Measurements from ENCODE around the gene ELP4.
"Not testable (repeated sequence)": the region's sequence is repeated elsewhere in the genome, so short reads cannot be mapped to it uniquely, and the experiment has no call there.

ELP4 gene

DNA sequence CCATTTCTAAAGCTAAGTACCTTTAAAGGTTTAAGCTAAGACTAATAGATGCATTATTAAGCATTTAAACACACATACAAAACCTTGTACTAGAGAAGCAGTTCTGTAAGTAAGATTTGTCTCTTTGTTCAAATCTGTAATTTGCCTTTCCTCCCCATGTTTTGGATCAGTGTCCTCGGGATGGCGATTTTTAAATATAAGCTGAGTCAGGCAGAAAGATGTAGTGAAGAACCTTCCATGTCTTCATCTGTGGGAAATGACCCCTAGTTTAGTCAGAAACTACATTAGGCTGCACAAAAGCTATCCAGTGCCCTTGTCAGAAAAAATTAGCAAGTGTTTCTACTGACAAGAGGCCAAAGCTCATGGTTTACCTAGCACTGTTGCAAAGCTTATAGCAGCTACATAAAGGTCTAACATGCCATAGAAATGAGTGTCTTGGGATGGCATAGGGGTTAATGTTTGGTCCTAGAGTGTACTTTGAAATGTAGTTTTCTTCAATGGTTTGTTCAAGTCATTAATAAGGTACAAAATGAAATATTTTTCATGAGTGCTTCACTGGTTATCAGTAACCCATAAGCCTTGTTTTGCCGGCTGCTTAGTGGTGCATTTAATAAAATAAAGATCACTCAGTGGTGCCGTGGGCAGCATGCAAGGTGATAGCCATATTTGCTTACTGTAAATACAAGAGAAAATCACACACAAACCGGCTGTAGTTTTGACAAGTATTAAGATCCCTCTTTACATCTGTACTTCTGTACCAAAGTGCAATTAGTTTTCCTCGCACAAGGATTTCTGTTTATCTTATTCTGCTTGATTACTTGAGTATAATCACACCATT is 139.8 kb downstream of the ELP4 start:
- Histone ChIP-seq H3K27ac (no peak overlapping the region), H3K4me1 (no peaks in the 10 kb centered on the region), H3K27me3 (no peaks in the 10 kb centered on the region), H3K4me2 (no peak overlapping the region), H3K9me3 (replicated peaks in 1 of 11) (no peaks in the 10 kb centered on the region), H3K36me3 (peaks cover 0 to 27% (median 5%) of the 10 kb centered on the region in 11 experiments; a peak in 5 of 22 replicates), H4K20me1 (no peaks in the 10 kb centered on the region), H3K4me3 (no peak overlapping the region), H3K9ac (no peak overlapping the region)
- no peak for TF ChIP-seq Cebpa-rat (IDR thresholded peaks at IDR 0.05)

DNA sequence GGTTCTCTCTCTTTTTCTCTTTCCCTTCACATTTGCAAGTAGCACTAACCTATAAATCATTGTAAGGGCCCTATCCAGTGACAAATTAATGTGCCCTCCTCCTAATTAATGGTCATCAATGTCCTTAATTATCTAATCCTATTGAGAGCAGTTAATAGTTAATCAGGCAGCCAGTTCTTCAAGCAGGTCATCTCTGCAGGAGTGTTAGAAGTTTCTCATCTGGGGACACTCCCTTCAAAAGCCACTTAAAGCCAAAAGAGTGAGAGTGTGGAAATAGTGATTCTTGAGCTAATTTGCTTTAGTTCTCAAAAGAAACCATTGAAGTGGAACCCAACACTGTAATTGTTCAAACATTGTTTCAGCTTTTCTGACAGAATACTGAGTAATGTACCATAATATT is 141.6 kb downstream of the ELP4 start:
- no peak overlapping the region for H3K4me3 ChIP-seq
- no peaks in the 10 kb centered on the region for H3K27me3 ChIP-seq
- no peak overlapping the region for H3K27ac ChIP-seq
- H4K20me1 ChIP-seq: no peaks in the 10 kb centered on the region
- H3K9me3 ChIP-seq (replicated peaks in 1 of 11): no peaks in the 10 kb centered on the region
- no peak overlapping the region for H3K4me2 ChIP-seq
- H3K9ac ChIP-seq: no peak overlapping the region
- no peak for TF ChIP-seq Cebpa-rat (IDR thresholded peaks at IDR 0.05)
- H3K36me3 ChIP-seq: peaks cover 0 to 27% (median 5%) of the 10 kb centered on the region in 11 experiments; a peak in 5 of 22 replicates
- H3K4me1 ChIP-seq: peaks cover 0 to 8% (median 0%) of the 10 kb centered on the region in 10 experiments; a peak in 4 of 20 replicates

DNA sequence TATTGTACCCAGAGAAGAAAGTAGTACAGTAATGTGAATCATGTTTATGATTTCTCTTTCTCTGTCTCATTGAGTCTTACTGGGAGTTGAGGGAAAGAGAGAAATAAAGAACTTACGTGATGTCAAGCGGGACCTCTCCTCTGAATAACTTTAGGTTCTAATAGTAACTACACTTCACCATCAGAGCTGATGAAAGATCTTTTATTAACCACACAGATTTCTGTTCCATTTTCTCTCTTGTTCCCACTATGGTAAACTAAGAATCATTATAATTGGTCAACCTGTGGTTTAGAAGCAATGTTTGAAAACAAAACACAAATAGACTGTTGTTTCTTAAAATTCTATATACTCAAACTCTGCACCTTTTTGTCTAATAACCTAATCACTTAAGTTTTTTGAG is 142.3 kb downstream of the ELP4 start:
- H3K27me3 ChIP-seq: no peaks in the 10 kb centered on the region
- H3K4me2 ChIP-seq: no peak overlapping the region
- no peak for TF ChIP-seq Cebpa-rat (IDR thresholded peaks at IDR 0.05)
- no peak overlapping the region for H3K4me3 ChIP-seq
- H3K4me1 ChIP-seq: peaks cover 0 to 8% (median 0%) of the 10 kb centered on the region in 10 experiments; a peak in 4 of 20 replicates
- no peak overlapping the region for H3K9ac ChIP-seq
- no peaks in the 10 kb centered on the region for H3K9me3 ChIP-seq (replicated peaks in 1 of 11)
- H4K20me1 ChIP-seq: no peaks in the 10 kb centered on the region
- H3K36me3 ChIP-seq: peaks cover 0 to 27% (median 5%) of the 10 kb centered on the region in 11 experiments; a peak in 5 of 22 replicates
- H3K27ac ChIP-seq: no peak overlapping the region

DNA sequence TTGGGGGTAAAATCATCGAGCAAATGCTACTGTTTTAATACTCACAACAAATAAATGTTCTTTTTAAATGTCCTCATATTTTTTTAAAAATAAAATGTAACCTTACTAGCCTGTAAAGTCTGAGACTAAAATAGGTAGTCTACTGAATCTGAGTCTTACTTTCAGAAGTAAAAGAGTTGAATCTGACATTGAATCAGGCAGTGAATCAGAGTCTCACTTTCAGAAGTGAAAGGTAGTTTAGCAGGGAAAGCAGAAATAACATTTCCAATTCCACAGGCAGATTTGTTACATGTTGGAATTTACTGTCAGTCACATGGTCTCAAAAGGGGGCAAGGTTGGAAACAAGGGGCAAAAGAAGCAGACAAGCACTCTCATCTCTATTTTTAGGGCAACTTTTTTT is 143.0 kb downstream of the ELP4 start:
- H3K27me3 ChIP-seq: no peaks in the 10 kb centered on the region
- H3K4me1 ChIP-seq: peaks cover 0 to 8% (median 0%) of the 10 kb centered on the region in 10 experiments; a peak in 4 of 20 replicates
- no peaks in the 10 kb centered on the region for H3K9me3 ChIP-seq (replicated peaks in 1 of 11)
- peaks cover 0 to 26% (median 5%) of the 10 kb centered on the region in 11 experiments; a peak in 4 of 22 replicates for H3K36me3 ChIP-seq
- H3K9ac ChIP-seq: no peak overlapping the region
- H3K4me3 ChIP-seq: no peak overlapping the region
- H3K4me2 ChIP-seq: no peak overlapping the region
- H3K27ac ChIP-seq: no peak overlapping the region
- TF ChIP-seq Cebpa-rat (IDR thresholded peaks at IDR 0.05): no peak
- no peaks in the 10 kb centered on the region for H4K20me1 ChIP-seq

DNA sequence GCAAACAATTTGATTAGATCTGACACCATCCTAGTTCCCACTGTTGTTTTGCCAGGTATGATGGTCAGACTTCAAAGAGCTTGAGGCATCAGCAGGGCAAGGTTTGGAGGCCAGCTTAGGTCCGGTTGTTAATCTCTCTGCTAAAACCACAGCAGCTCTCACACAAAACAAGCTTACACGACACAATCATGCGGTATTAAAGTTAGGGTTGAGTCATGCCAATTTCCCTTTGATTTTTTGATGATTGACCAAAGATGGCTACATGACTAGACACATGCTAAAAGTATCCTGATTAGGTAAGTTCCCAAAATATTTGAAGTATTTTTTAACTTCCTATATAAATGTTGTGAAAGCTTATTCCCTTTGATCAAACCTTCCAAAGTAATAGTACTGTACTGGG is 145.9 kb downstream of the ELP4 start:
- no peak for TF ChIP-seq Cebpa-rat (IDR thresholded peaks at IDR 0.05)
- H3K9ac ChIP-seq: no peak overlapping the region
- H3K4me2 ChIP-seq: peak overlapping the region in 2 of 11 experiments; percentile 10 to 51; a peak in 2 of 22 replicates
- H3K4me3 ChIP-seq: no peak overlapping the region
- no peaks in the 10 kb centered on the region for H3K27me3 ChIP-seq
- H4K20me1 ChIP-seq: no peaks in the 10 kb centered on the region
- peaks cover 0 to 8% (median 0%) of the 10 kb centered on the region in 10 experiments; a peak in 4 of 20 replicates for H3K4me1 ChIP-seq
- H3K27ac ChIP-seq: no peak overlapping the region
- H3K9me3 ChIP-seq (replicated peaks in 1 of 11): no peaks in the 10 kb centered on the region
- peaks cover 0 to 13% (median 4%) of the 10 kb centered on the region in 11 experiments; a peak in 3 of 22 replicates for H3K36me3 ChIP-seq

DNA sequence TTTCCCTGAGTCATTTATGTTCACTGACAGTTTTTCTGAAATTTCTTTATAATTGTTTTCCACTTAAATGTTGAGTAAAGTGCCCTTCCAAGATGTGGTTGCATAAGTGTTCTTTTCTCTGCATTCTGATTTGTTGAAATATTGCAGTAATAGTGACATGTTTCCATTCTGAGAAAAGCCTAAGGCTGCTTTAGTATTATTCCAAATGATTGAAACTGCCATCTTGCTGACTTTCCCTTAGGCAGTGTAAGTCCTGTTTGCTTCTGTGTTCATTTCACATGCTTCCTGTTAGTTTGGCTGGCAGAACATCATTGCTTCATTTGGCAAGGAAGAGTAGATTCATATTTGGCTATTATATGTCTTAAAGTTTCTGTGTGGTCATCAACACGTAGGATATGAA is 146.5 kb downstream of the ELP4 start:
- no peak overlapping the region for H3K4me3 ChIP-seq
- H3K27ac ChIP-seq: no peak overlapping the region
- H3K4me2 ChIP-seq: no peak overlapping the region
- no peaks in the 10 kb centered on the region for H3K27me3 ChIP-seq
- peaks cover 0 to 8% (median under 1%) of the 10 kb centered on the region in 11 experiments; a peak in 3 of 22 replicates for H3K36me3 ChIP-seq
- no peak for TF ChIP-seq Cebpa-rat (IDR thresholded peaks at IDR 0.05)
- H3K9me3 ChIP-seq (replicated peaks in 1 of 11): no peaks in the 10 kb centered on the region
- H3K4me1 ChIP-seq: peaks cover 0 to 8% (median 0%) of the 10 kb centered on the region in 10 experiments; a peak in 4 of 20 replicates
- no peaks in the 10 kb centered on the region for H4K20me1 ChIP-seq
- no peak overlapping the region for H3K9ac ChIP-seq

DNA sequence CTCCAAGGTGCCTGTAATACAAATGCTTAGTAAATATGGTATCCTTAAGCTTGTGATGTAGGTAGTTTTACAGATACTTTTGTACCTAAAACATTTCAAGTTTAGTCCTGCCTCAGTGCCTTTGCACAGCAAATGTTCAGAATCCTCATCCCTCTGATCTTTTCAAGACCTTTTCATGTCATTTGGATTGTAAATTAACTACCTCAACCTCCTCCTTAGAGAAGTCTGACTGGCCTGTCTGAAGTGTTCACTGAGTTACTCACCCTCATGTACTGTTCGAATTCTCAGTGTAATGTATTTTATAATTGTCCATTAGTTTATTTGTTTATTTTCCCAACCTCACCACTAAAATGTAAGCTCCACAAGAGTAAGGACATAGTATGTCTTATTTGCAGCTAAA is 147.5 kb downstream of the ELP4 start:
- Histone ChIP-seq H4K20me1 (no peaks in the 10 kb centered on the region), H3K27me3 (no peaks in the 10 kb centered on the region), H3K9me3 (replicated peaks in 1 of 11) (no peaks in the 10 kb centered on the region), H3K36me3 (no peaks in the 10 kb centered on the region), H3K4me1 (peaks cover 0 to 8% (median 0%) of the 10 kb centered on the region in 10 experiments; a peak in 4 of 20 replicates), H3K4me2 (no peak overlapping the region), H3K27ac (no peak overlapping the region), H3K9ac (no peak overlapping the region), H3K4me3 (no peak overlapping the region)
- no peak for TF ChIP-seq Cebpa-rat (IDR thresholded peaks at IDR 0.05)

DNA sequence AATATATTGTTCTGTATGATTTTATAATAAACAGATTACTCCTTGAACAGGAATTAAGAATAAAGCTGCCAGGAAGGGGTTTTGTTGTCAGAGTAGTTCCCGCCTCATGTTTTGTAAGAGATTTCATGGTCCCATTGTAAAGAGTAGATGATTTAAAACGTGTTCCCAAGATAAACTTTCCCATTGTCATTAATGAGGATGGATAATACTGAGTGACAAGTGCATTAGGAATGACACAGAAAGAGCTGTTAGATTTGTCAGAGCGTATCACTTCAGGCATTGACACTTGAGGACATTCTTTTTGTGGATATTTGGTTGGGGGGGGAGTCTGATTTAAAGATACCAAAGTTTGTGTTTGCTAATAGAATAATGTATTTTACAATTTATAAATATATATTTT is 154.6 kb downstream of the ELP4 start:
- no peak for TF ChIP-seq Cebpa-rat (IDR thresholded peaks at IDR 0.05)
- H3K27me3 ChIP-seq: no peaks in the 10 kb centered on the region
- no peak overlapping the region for H3K9ac ChIP-seq
- H3K36me3 ChIP-seq: no peaks in the 10 kb centered on the region
- no peaks in the 10 kb centered on the region for H4K20me1 ChIP-seq
- H3K4me3 ChIP-seq: no peak overlapping the region
- H3K4me2 ChIP-seq: no peak overlapping the region
- H3K27ac ChIP-seq: no peak overlapping the region
- H3K4me1 ChIP-seq: no peaks in the 10 kb centered on the region
- no peaks in the 10 kb centered on the region for H3K9me3 ChIP-seq (replicated peaks in 1 of 11)

DNA sequence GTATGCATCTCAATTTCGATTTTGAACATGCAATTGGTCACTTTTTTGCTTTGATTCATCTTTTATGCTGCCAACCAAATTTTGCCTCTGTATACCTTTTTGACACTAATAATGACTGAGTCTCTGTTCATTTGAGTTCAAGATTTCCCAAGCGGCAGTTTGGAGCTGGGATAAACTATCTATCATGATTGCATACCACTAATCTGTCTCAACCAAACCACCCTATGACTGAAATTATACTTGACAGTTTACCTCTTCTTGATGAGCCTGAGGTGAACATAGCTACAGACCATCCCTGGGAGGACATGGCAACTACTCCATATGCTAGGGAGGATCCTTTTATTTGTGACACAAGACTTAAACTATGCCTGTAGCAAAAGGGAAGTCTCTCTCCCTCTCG is 155.4 kb downstream of the ELP4 start:
- no peak for TF ChIP-seq Cebpa-rat (IDR thresholded peaks at IDR 0.05)
- no peak overlapping the region for H3K4me2 ChIP-seq
- H3K4me1 ChIP-seq: no peaks in the 10 kb centered on the region
- H3K9ac ChIP-seq: no peak overlapping the region
- no peaks in the 10 kb centered on the region for H3K9me3 ChIP-seq (replicated peaks in 1 of 11)
- H3K27ac ChIP-seq: no peak overlapping the region
- H4K20me1 ChIP-seq: no peaks in the 10 kb centered on the region
- no peaks in the 10 kb centered on the region for H3K27me3 ChIP-seq
- H3K36me3 ChIP-seq: no peaks in the 10 kb centered on the region
- H3K4me3 ChIP-seq: no peak overlapping the region

DNA sequence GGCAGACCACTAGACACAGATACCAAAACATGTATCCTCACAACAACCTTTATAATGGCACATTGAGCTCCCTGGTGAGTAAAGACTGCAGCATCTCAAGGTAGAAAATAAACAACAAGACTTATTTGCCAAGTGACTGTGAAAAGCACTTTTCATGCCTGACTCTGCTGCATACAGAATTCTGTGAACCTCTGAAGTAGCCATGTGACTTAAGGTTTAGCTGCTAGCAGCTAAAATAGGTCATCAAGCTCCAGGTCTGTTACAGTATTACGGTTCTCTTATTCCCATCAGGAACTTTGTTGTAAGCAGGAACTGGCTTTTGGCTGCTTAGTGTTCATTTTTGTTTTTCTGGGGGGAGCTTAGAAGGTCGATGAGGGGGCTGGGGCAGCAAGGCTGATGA is 162.1 kb downstream of the ELP4 start:
- Histone ChIP-seq H3K9me3 (replicated peaks in 1 of 11) (no peaks in the 10 kb centered on the region), H3K9ac (no peak overlapping the region), H3K4me1 (no peaks in the 10 kb centered on the region), H3K36me3 (no peaks in the 10 kb centered on the region), H4K20me1 (no peaks in the 10 kb centered on the region), H3K4me2 (no peak overlapping the region), H3K27me3 (no peaks in the 10 kb centered on the region), H3K4me3 (no peak overlapping the region), H3K27ac (no peak overlapping the region)
- no peak for TF ChIP-seq Cebpa-rat (IDR thresholded peaks at IDR 0.05)

DNA sequence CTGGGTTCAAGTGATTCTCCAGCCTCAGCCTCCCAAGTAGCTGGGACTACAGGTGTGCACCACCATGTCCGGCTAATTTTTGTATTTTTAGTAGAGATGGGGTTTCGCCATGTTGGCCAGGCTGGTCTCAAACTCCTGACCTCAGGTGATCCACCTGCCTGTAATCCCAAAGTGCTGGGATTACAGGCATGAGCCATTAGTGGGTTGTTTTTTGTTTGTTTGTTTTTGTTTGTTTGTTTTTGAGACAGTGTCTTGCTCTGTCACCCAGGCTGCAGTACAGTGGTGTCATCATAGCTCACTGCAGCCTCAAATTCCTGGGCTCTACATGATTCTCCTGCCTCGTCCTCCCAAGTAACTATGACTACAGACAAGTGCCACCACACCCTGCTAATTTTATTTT is 163.5 kb downstream of the ELP4 start:
- H4K20me1 ChIP-seq; H3K36me3 ChIP-seq; H3K9me3 ChIP-seq (replicated peaks in 1 of 11); H3K27me3 ChIP-seq; H3K9ac ChIP-seq; H3K4me3 ChIP-seq; H3K4me1 ChIP-seq; H3K27ac ChIP-seq; H3K4me2 ChIP-seq: not testable (repeated sequence)
